ENCODE data around the gene PAX7.
A peak's percentile ranks its signal among the peaks of the same experiment; 100 is the strongest.

Gene PAX7

DNA sequence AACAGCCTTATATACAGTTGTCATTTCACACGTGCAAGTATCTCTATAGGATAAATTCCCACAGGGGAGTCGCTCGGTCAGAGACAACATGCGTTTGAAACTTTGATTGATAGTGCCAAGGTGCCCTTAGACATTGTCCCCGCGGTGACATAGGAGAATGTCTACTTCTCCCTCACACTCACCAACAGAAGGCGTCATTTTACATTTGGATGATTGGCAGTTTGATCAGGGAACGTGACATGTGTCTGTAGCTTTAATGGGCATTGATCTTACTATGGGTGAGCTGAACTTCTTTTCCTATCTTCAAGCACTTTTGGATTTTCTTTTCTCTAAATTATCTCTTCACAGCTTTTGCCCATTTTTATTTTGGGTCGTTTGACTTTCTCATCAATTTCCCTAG is 42.6 kb upstream of the PAX7 start:
- Histone ChIP-seq H3K4me1 (peaks cover 0 to 16% (median 9%) of the 10 kb centered on the region in 4 donors), H3K27ac (no peak overlapping the region), H3K27me3 (peaks cover 0 to 34% of the 10 kb centered on the region in 2 donors), H3K36me3 (no peaks in the 10 kb centered on the region), H3K9me3 (no peaks in the 10 kb centered on the region), H3K4me3 (no peak overlapping the region)
- intact Hi-C loops (cut with DNase I; ENCODE audit: low total_unique reads) = no loop called here
- DNase-seq = no peak
- TF ChIP-seq, protein P1, sequence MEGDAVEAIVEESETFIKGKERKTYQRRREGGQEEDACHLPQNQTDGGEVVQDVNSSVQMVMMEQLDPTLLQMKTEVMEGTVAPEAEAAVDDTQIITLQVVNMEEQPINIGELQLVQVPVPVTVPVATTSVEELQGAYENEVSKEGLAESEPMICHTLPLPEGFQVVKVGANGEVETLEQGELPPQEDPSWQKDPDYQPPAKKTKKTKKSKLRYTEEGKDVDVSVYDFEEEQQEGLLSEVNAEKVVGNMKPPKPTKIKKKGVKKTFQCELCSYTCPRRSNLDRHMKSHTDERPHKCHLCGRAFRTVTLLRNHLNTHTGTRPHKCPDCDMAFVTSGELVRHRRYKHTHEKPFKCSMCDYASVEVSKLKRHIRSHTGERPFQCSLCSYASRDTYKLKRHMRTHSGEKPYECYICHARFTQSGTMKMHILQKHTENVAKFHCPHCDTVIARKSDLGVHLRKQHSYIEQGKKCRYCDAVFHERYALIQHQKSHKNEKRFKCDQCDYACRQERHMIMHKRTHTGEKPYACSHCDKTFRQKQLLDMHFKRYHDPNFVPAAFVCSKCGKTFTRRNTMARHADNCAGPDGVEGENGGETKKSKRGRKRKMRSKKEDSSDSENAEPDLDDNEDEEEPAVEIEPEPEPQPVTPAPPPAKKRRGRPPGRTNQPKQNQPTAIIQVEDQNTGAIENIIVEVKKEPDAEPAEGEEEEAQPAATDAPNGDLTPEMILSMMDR (IDR thresholded peaks at IDR 0.05) = no peak

DNA sequence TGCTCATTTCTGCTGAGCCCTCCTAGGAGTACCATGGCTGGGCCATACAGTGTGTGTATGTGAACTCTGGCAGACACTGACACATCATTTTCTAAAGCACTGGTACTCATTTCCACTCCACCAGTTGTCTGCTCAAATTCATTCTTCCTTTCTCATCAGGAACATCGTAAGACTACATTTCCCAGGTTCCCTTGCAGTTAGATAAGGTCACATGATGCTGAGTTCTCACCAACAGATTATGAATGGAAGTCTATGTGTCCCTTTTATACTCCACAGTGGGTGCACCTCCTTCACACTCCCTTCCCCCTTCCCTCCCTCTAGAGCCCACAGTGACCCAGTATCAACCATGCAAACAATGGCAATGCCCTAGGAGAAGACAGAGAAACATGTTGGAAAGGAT is 38.3 kb upstream of the PAX7 start:
- peaks cover 0 to 54% of the 10 kb centered on the region in 2 donors for H3K27me3 ChIP-seq
- no peak overlapping the region for H3K27ac ChIP-seq
- H3K36me3 ChIP-seq = no peaks in the 10 kb centered on the region
- no peaks in the 10 kb centered on the region for H3K9me3 ChIP-seq
- no peaks in the 10 kb centered on the region for H3K4me1 ChIP-seq
- DNase-seq = no peak
- intact Hi-C loops (cut with DNase I; ENCODE audit: low total_unique reads) = loop anchor here (10.0 kb wide), 2 partner anchors 232 to 282 kb away; no protein-coding TSS in a partner anchor
- no peak overlapping the region for H3K4me3 ChIP-seq
- TF ChIP-seq, protein P1 (IDR thresholded peaks at IDR 0.05) = no peak

DNA sequence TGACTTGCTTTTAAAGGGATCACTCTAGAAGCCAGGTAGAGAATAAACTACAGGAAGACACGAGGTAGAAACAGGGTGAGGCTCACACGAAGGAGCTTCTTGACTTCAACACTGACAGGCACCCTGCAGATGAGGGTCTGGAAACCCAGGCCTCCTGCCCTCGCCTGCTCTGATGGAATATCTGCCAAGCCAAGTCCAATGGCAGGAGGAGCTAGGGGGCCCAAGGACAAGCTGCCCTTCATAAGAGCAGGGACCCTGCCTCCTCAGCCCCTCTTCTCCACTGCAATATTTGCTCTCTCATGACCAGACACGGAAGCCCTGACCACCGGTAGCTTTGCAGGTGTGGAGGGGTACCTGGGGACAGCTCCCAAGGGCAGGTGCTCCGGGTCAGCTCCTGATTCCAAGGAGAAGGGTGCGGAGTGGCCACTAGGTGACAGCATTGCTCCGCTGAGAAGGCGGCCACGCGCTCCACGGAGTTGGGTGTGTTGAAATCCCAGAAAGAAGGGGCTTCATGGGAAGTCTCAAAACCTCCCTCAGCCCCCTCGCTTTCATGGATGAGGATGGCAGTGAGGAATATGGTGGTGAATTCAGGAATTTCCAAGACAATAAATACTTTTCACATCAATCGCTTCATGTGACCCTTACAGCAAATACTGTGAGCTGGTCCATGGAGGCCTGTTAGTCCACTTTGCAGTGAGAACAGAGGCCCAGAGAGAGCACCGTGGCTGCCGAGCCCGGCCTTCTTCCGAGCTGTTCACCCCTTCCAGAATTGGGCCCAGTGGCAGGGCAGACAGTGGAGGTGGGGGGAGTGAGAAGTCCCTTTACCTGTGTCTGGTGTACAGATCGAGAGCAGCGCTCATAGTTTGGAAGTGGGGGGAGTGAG is 33.2 kb upstream of the PAX7 start:
- H3K27me3 ChIP-seq = peaks cover 0 to 74% of the 10 kb centered on the region in 2 donors
- intact Hi-C loops (cut with DNase I; ENCODE audit: low total_unique reads) = loop anchor here (10.0 kb wide), 2 partner anchors 227 to 277 kb away; no protein-coding TSS in a partner anchor

DNA sequence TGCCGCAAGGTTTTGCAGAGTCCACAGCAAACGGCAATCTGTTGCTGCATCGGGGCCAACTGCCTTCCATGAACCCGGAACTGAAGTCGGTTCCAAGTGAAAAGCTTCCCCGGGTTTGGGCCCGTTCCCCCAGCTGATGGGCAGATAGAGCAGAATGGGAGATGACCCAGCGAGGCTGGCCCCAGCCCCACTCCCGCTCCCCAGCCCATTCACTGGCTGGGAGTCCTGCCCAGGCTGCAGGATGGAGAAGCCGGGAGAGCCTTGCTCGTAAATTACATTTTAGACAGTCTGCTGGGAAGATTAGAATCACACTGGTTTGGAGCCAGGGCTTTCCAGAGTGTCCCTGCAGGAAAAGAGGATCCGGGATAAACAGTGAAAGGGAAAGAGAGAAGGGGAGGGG is 31.6 kb upstream of the PAX7 start:
- Histone ChIP-seq H3K27me3 (peaks cover 0 to 80% of the 10 kb centered on the region in 2 donors), H3K9me3 (no peaks in the 10 kb centered on the region), H3K4me1 (peaks cover 0 to 5% (median 0%) of the 10 kb centered on the region in 4 donors), H3K27ac (no peak overlapping the region), H3K36me3 (no peaks in the 10 kb centered on the region), H3K4me3 (no peak overlapping the region)
- no peak for DNase-seq
- TF ChIP-seq, protein P1 (IDR thresholded peaks at IDR 0.05) = no peak
- intact Hi-C loops (cut with DNase I; ENCODE audit: low total_unique reads) = loop anchor here (10.0 kb wide), 2 partner anchors 226 to 276 kb away; no protein-coding TSS in a partner anchor

More for the DNA sequence above, 33.2 kb upstream of the PAX7 start:
- Histone ChIP-seq H3K27ac (no peak overlapping the region), H3K4me3 (no peak overlapping the region), H3K36me3 (no peaks in the 10 kb centered on the region), H3K4me1 (peaks cover 0 to 5% (median 0%) of the 10 kb centered on the region in 4 donors), H3K9me3 (no peaks in the 10 kb centered on the region)
- DNase-seq = peak in 1 of 2 donors; percentile 38
- TF ChIP-seq, protein P1 (IDR thresholded peaks at IDR 0.05) = peak; percentile 80 to 86

DNA sequence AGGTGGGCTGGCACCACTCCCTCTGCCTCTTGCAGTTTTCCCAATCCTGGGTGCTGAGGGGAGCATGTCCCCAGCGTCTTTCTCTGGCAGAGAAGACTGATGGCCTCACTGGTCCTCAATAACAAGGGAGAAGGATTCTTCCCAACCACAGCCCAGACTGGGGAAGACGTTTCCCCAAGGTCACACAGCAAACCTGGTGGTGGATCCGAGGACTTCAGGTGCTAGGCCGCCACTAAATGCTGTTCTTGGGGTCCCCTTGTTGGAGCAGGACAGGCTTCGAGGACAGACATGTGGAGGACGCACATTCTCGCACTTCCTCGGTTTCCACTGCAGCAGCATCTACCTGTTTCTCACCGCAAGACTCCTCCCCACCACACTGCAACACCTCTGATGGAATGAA is 30.9 kb upstream of the PAX7 start:
- H3K9me3 ChIP-seq = no peaks in the 10 kb centered on the region
- H3K4me1 ChIP-seq = peaks cover 0 to 5% (median 0%) of the 10 kb centered on the region in 4 donors
- peaks cover 0 to 77% of the 10 kb centered on the region in 2 donors for H3K27me3 ChIP-seq
- no peak overlapping the region for H3K27ac ChIP-seq
- TF ChIP-seq, protein P1 (IDR thresholded peaks at IDR 0.05) = no peak
- intact Hi-C loops (cut with DNase I; ENCODE audit: low total_unique reads) = loop anchor here (10.0 kb wide), 2 partner anchors 225 to 275 kb away; no protein-coding TSS in a partner anchor
- DNase-seq = no peak
- H3K36me3 ChIP-seq = no peaks in the 10 kb centered on the region
- H3K4me3 ChIP-seq = no peak overlapping the region
